Astrocyte (in vitro differentiated cells and primary cell): ENCODE data around the gene SMIM17. TPM values are rescaled to one million over a fixed set of nuclear protein-coding genes. Genes with fewer than 3 reads are reported as not detected.

Experiments used
- DNase-seq: peaks from one replicate; pipeline ENCODE4 v3.0.0-alpha.2; 2010; ENCODE audit warnings: low read depth
- FAIRE-seq: peaks from 2 replicates; lab custom pipeline; 2011; peaks lifted over from hg19 to GRCh38; lab: Jason Lieb, UNC
- H2AFZ ChIP-seq: 2 replicates; pipeline ENCODE4 v1.6.0; 2012; ENCODE audit warnings: low read depth, low read length, inconsistent platforms
- H3K27ac ChIP-seq: 2 replicates; pipeline ENCODE4 v1.5.1; 2011; ENCODE audit warnings: low read depth, low read length, inconsistent platforms
- H3K27me3 ChIP-seq: 2 replicates; pipeline ENCODE4 v1.6.0; 2011; ENCODE audit warnings: low read length, inconsistent platforms; ENCODE audit not compliant: insufficient read depth
- H3K36me3 ChIP-seq: 2 replicates; pipeline ENCODE4 v1.5.1; 2011; ENCODE audit warnings: low read length, inconsistent platforms; ENCODE audit not compliant: insufficient read depth
- H3K4me1 ChIP-seq: 2 replicates; pipeline ENCODE4 v1.5.1; 2011; ENCODE audit warnings: low read length, inconsistent platforms; ENCODE audit not compliant: insufficient read depth
- H3K4me2 ChIP-seq: 2 replicates; pipeline ENCODE4 v1.6.0; 2012; ENCODE audit warnings: low read length, inconsistent platforms
- H3K4me3 ChIP-seq: 2 replicates; pipeline ENCODE4 v1.5.1; 2011; ENCODE audit warnings: low read depth, mild to moderate bottlenecking, low read length, inconsistent platforms; ENCODE audit not compliant: insufficient read depth
- H3K79me2 ChIP-seq: 2 replicates; pipeline ENCODE4 v1.6.0; 2012; ENCODE audit warnings: mild to moderate bottlenecking, low read length, inconsistent platforms; ENCODE audit not compliant: insufficient read depth
- H3K9ac ChIP-seq: 2 replicates; pipeline ENCODE4 v1.6.0; 2012; ENCODE audit warnings: mild to moderate bottlenecking, low read length, inconsistent platforms
- H3K9me3 ChIP-seq: 2 replicates; pipeline ENCODE4 v1.5.1; 2012; ENCODE audit warnings: low read depth, mild to moderate bottlenecking, low read length, inconsistent platforms; ENCODE audit not compliant: insufficient read depth
- H4K20me1 ChIP-seq: 2 replicates; pipeline ENCODE4 v1.6.0; 2012; ENCODE audit warnings: low read length, inconsistent platforms; ENCODE audit not compliant: insufficient read depth
- H3K27ac Mint-ChIP-seq: one replicate; pipeline ENCODE4 v1.8.0; 2021; ENCODE audit warnings: mild to moderate bottlenecking, mixed read lengths; ENCODE audit not compliant: unreplicated experiment
- H3K27me3 Mint-ChIP-seq: one replicate; pipeline ENCODE4 v1.8.0; 2021; ENCODE audit warnings: low read depth, mixed read lengths; ENCODE audit not compliant: unreplicated experiment
- H3K36me3 Mint-ChIP-seq: one replicate; pipeline ENCODE4 v1.8.0; 2021; ENCODE audit warnings: low read depth, mixed read lengths; ENCODE audit not compliant: unreplicated experiment
- H3K4me1 Mint-ChIP-seq: one replicate; pipeline ENCODE4 v1.8.0; 2021; ENCODE audit warnings: low read depth, mixed read lengths; ENCODE audit not compliant: unreplicated experiment
- H3K4me3 Mint-ChIP-seq: one replicate; pipeline ENCODE4 v1.8.0; 2021; ENCODE audit warnings: mild to moderate bottlenecking, moderate library complexity, mixed read lengths; ENCODE audit not compliant: unreplicated experiment
- H3K9me3 Mint-ChIP-seq: one replicate; pipeline ENCODE4 v1.8.0; 2021; ENCODE audit warnings: mild to moderate bottlenecking, mixed read lengths; ENCODE audit not compliant: unreplicated experiment
- CTCF ChIP-seq: IDR thresholded peaks from 2 replicates; pipeline ENCODE4 v1.5.1; 2011; ENCODE audit warnings: low read depth, mild to moderate bottlenecking, inconsistent platforms, low read length, moderate library complexity; ENCODE audit not compliant: insufficient read depth
- EZH2 ChIP-seq: IDR thresholded peaks from 2 replicates; pipeline ENCODE4 v1.6.1; 2012; ENCODE audit warnings: mild to moderate bottlenecking, low read length, inconsistent platforms; ENCODE audit not compliant: insufficient read depth
- total RNA-seq: library from RNA; stranded (reverse); gene quantifications from 2 replicates; pipeline ENCODE4 v1.2.1, GENCODE V29; 2021

SMIM17 gene
- total RNA-seq, 1 donor from 2014 or later, result 0.27 TPM

GRCh38 chr19:56597696-56598095 lies 45.3 kb upstream of the SMIM17 start:
- H3K36me3 Mint-ChIP-seq, result peaks cover 39% of the 10 kb centered on the region

GRCh38 chr19:56601375-56601774 lies 41.6 kb upstream of the SMIM17 start:
- no peak for FAIRE-seq
- Histone ChIP-seq H3K4me3 (no peak overlapping the region), H2AFZ (no peak overlapping the region), H3K9ac (no peak overlapping the region), H3K4me2 (no peak overlapping the region), H3K79me2 (peaks cover 88% of the 10 kb centered on the region), H3K36me3 (peaks cover 3% of the 10 kb centered on the region), H3K27me3 (no peaks in the 10 kb centered on the region), H3K4me1 (peaks cover 2% of the 10 kb centered on the region), H4K20me1 (peaks cover 34% of the 10 kb centered on the region), H3K27ac (no peak overlapping the region), H3K9me3 (peaks cover under 1% of the 10 kb centered on the region)
- no peak overlapping the region for H3K4me3 Mint-ChIP-seq
- peak overlapping the region; percentile 60 for H3K27ac Mint-ChIP-seq
- H3K9me3 Mint-ChIP-seq, result peaks cover 21% of the 10 kb centered on the region
- H3K4me1 Mint-ChIP-seq, result peaks cover 11% of the 10 kb centered on the region
- no peaks in the 10 kb centered on the region for H3K27me3 Mint-ChIP-seq
- TF ChIP-seq CTCF (no peak), EZH2 (no peak)
- peak; percentile 16 for DNase-seq
- peaks cover 55% of the 10 kb centered on the region for H3K36me3 Mint-ChIP-seq

More at GRCh38 chr19:56597696-56598095, 45.3 kb upstream of the SMIM17 start:
- Mint-ChIP-seq H3K9me3 (peaks cover 14% of the 10 kb centered on the region), H3K4me3 (no peak overlapping the region), H3K27me3 (no peaks in the 10 kb centered on the region), H3K27ac (peak overlapping the region; percentile 34), H3K4me1 (peaks cover 19% of the 10 kb centered on the region)
- no peaks in the 10 kb centered on the region for H3K9me3 ChIP-seq
- no peak overlapping the region for H3K9ac ChIP-seq
- H2AFZ ChIP-seq, result no peak overlapping the region
- H3K27ac ChIP-seq, result no peak overlapping the region
- H3K36me3 ChIP-seq, result peaks cover 3% of the 10 kb centered on the region
- peaks cover 11% of the 10 kb centered on the region for H3K4me1 ChIP-seq
- TF ChIP-seq CTCF, result no peak
- TF ChIP-seq EZH2, result no peak
- H3K4me2 ChIP-seq, result no peak overlapping the region
- no peak overlapping the region for H3K4me3 ChIP-seq
- FAIRE-seq (no peak), DNase-seq (peak; percentile 9)
- H4K20me1 ChIP-seq, result peaks cover 36% of the 10 kb centered on the region
- no peaks in the 10 kb centered on the region for H3K27me3 ChIP-seq
- H3K79me2 ChIP-seq, result peaks cover 67% of the 10 kb centered on the region

- Histone ChIP-seq H2AFZ (no peak overlapping the region), H3K4me3 (no peak overlapping the region), H4K20me1 (peaks cover 23% of the 10 kb centered on the region), H3K27ac (no peak overlapping the region), H3K79me2 (peaks cover 88% of the 10 kb centered on the region), H3K4me1 (no peaks in the 10 kb centered on the region), H3K9me3 (peaks cover 4% of the 10 kb centered on the region), H3K9ac (no peak overlapping the region), H3K4me2 (no peak overlapping the region), H3K36me3 (peaks cover 1% of the 10 kb centered on the region), H3K27me3 (no peaks in the 10 kb centered on the region)
- Mint-ChIP-seq H3K4me3 (no peak overlapping the region), H3K9me3 (peaks cover 25% of the 10 kb centered on the region), H3K4me1 (peaks cover 7% of the 10 kb centered on the region), H3K27ac (no peak overlapping the region), H3K36me3 (peaks cover 47% of the 10 kb centered on the region), H3K27me3 (no peaks in the 10 kb centered on the region)
- DNase-seq, result peak; percentile 33
- TF ChIP-seq CTCF (no peak), EZH2 (no peak)
- FAIRE-seq, result no peak
These were observed 39.1 kb upstream of the SMIM17 start for GRCh38 chr19:56603829-56604228.
